ENCODE results near the gene LRRTM2.
"Not testable (repeated sequence)": the region's sequence is repeated elsewhere in the genome, so short reads cannot be mapped to it uniquely, and the experiment has no call there.

DNA sequence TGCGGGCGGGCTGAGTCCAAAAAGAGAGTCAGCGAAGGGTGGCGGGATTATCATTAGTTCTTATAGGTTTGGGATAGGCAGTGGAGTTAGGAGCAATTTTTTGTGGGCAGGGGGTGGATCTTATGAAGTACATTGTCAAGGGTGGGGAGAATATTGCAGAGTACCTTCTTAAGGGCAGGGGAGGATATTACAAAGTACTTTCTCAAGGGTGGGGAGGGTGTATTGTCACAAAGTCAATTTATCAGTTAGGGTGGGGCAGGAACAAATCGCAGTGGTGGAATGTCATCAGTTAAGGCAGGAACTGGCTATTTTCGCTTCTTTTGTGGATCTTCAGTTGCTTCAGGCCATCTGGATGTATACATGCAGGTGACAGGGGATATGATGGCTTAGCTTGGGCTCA, 40.3 kb downstream of the LRRTM2 start:
- TF ChIP-seq, protein P1, sequence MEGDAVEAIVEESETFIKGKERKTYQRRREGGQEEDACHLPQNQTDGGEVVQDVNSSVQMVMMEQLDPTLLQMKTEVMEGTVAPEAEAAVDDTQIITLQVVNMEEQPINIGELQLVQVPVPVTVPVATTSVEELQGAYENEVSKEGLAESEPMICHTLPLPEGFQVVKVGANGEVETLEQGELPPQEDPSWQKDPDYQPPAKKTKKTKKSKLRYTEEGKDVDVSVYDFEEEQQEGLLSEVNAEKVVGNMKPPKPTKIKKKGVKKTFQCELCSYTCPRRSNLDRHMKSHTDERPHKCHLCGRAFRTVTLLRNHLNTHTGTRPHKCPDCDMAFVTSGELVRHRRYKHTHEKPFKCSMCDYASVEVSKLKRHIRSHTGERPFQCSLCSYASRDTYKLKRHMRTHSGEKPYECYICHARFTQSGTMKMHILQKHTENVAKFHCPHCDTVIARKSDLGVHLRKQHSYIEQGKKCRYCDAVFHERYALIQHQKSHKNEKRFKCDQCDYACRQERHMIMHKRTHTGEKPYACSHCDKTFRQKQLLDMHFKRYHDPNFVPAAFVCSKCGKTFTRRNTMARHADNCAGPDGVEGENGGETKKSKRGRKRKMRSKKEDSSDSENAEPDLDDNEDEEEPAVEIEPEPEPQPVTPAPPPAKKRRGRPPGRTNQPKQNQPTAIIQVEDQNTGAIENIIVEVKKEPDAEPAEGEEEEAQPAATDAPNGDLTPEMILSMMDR (IDR thresholded peaks at IDR 0.05): not testable (repeated sequence)
- TF ChIP-seq POLR2A (IDR thresholded peaks at IDR 0.05): not testable (repeated sequence)

All from lower leg skin (tissue), 3 donors.